Measurements from ENCODE around the gene PHYHD1.

Gene PHYHD1

DNA sequence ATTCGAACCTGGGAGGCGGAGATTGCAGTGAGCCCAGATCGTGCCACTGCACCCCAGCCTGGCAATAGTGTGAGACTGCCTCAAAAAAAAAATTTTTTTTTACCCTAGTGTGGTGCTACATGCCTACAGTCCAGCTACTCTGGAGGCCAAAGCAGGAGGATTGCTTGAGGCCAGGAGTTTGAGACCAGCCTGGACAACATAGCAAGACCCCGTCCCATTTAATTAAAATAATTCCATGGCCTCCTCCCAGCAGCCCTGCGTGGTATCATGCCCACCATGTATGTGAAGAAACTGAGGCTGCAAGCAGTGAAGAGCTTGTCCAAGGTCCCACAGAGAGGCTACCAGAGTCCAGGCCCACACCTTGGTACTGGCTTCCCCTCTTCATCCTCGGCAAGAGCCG lies 19.4 kb upstream of the PHYHD1 start:
- H3K4me3 ChIP-seq (replicated peaks in 1 of 2; ENCODE audit: low read depth in 2 of 2, low read length in 2 of 2) = no peak overlapping the region
- DNase-seq (ENCODE audit: low read depth in 2 of 2) = no peak
- TF ChIP-seq, protein P1, sequence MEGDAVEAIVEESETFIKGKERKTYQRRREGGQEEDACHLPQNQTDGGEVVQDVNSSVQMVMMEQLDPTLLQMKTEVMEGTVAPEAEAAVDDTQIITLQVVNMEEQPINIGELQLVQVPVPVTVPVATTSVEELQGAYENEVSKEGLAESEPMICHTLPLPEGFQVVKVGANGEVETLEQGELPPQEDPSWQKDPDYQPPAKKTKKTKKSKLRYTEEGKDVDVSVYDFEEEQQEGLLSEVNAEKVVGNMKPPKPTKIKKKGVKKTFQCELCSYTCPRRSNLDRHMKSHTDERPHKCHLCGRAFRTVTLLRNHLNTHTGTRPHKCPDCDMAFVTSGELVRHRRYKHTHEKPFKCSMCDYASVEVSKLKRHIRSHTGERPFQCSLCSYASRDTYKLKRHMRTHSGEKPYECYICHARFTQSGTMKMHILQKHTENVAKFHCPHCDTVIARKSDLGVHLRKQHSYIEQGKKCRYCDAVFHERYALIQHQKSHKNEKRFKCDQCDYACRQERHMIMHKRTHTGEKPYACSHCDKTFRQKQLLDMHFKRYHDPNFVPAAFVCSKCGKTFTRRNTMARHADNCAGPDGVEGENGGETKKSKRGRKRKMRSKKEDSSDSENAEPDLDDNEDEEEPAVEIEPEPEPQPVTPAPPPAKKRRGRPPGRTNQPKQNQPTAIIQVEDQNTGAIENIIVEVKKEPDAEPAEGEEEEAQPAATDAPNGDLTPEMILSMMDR (IDR thresholded peaks at IDR 0.05; ENCODE audit: low read depth, low read length) = no peak

DNA sequence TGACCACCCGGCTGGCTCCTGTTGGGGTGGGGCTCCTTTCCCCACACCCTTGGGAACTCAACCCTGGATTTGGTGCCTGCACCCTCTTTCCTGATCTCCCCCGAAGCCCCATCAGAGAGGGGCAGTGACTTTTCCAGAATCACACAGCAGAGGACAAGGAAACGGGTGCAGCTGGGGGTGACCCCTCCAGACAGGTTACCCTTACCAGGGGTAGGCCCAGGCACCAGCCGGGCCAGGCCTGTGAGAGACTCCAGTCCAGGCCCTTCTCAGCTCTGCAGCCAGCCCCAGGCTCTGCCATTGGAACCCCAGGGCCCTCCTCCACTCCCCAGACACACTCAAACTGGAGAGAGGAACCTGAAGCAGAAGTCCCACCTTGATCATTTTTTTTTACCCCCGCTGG lies 19.0 kb upstream of the PHYHD1 start:
- no peak for DNase-seq (ENCODE audit: low read depth in 2 of 2)
- TF ChIP-seq, protein P1 (IDR thresholded peaks at IDR 0.05; ENCODE audit: low read depth, low read length) = no peak
- no peak overlapping the region for H3K4me3 ChIP-seq (replicated peaks in 1 of 2; ENCODE audit: low read depth in 2 of 2, low read length in 2 of 2)

DNA sequence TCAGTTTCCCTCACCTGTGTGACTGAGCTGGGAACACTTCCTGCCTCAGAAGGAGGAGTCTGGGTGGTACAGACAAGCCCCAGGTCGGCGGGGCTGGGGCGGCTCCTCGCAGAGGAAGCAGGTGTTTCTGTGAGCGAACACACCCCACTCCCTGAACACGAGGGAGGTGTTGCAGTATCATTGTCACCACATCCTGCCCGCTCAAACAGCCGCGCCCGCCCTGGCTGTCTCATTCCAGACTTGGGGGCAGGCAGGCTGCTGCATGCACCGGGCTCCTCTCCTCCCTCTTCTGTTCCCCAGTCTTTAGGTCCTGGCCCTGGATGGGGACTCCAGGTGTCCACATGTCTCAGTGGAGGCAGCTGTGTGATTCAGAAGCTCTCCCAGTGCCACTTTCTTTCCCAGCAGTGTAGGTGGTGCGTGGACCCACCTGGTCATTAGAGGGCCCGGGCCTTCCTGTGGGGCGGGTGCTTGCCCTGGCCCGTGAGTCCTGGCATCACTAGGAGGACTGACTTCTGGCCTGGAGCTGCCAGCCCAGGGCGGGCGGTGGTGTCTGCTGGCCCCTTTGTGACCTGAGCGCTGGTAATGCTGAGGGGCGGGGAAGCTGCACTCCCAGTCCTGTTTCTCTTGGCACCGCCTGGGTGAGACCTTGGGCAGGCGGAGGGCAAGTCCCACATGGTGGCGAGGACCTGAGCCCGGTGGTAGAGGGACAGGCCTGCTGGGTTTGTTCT lies 18.3 kb upstream of the PHYHD1 start:
- DNase-seq (ENCODE audit: low read depth in 2 of 2) = no peak
- H3K4me3 ChIP-seq (replicated peaks in 1 of 2; ENCODE audit: low read depth in 2 of 2, low read length in 2 of 2) = no peak overlapping the region
- TF ChIP-seq, protein P1 (IDR thresholded peaks at IDR 0.05; ENCODE audit: low read depth, low read length) = no peak

DNA sequence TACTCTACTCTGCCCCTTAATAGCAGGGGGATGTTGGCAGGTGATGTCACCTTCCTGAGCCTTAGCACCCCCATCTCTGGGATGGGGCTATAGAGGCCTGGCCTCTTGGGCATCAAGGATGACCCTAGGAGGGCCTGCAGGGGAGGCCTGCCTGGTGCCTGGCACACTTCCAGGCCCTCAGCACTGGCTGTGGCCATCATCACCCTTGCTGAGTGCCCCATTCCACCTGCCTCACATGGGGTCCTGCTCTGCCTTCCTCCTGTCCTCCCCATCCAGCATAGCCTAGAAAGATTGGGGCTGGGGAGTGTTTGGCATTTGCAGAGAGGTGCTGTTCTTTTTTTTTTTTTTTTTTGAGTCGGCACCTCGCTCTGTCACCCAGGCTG lies 17.7 kb upstream of the PHYHD1 start:
- no peak overlapping the region for H3K4me3 ChIP-seq (replicated peaks in 1 of 2; ENCODE audit: low read depth in 2 of 2, low read length in 2 of 2)
- TF ChIP-seq, protein P1 (IDR thresholded peaks at IDR 0.05; ENCODE audit: low read depth, low read length) = no peak
- no peak for DNase-seq (ENCODE audit: low read depth in 2 of 2)

DNA sequence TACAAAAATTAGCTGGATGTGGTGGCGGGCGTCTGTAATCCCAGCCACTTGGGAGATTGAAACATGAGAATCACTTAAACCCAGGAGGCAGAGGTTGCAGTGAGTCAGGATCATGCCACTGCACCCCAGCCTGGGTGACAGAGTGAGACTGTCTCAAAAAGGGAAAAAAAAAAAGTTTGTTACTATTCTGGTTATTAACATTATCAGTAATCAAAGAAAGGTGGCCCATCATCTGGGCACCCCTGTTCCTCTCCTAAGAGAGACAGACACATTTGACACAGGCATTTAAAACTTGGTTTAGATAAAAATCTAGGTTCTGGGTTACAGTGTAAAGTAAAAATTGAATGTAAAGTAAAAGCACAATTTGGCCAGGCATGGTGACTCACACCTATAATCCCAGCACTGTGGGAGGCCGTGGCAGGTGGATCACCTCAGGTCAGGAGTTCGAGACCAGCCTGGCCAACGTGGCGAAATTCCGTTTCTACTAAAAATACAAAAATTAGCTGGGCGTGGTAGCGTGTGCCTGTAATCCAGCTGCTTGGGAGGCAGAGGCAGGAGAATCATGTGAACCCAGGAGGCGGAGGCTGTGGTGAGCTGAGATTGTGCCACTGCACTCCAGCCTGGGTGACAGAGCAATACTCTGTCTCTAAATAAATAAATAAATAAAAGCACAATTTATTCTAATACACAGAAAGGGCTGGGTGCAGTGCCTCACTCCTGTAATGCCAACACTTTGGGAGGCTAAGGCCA lies 16.7 kb upstream of the PHYHD1 start:
- TF ChIP-seq, protein P1 (IDR thresholded peaks at IDR 0.05; ENCODE audit: low read depth, low read length) = no peak
- peak in 1 of 2 donors; percentile 46 for DNase-seq (ENCODE audit: low read depth in 2 of 2)
- H3K4me3 ChIP-seq (replicated peaks in 1 of 2; ENCODE audit: low read depth in 2 of 2, low read length in 2 of 2) = no peak overlapping the region

DNA sequence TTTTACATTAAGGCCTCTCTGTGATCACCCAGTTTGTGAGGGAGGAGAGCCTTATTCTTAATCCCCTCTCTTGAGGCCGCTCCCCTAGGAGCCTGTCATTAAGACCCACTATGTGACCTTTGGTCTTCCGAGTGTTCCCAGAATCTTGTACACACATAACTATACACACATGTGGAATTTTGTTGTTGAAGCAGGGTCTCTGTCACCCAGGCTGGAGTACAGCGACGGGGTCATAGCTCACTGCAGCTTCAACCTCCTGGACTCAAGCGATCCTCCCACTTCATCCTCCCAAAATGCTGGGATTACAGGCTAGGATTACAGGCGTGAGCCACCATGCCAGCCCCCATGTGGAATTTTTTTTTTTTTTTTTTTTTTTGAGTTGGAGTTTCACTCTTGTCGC lies 14.8 kb upstream of the PHYHD1 start:
- DNase-seq (ENCODE audit: low read depth in 2 of 2) = no peak
- no peak overlapping the region for H3K4me3 ChIP-seq (replicated peaks in 1 of 2; ENCODE audit: low read depth in 2 of 2, low read length in 2 of 2)
- TF ChIP-seq, protein P1 (IDR thresholded peaks at IDR 0.05; ENCODE audit: low read depth, low read length) = no peak
